Measurements from ENCODE around the gene MTHFD1L. TPM values are rescaled to one million over a fixed set of nuclear protein-coding genes. Genes with fewer than 3 reads are reported as not detected.

The MTHFD1L gene
- total and polyA plus RNA-seq, 2 donors (not counting 3 experiments of a cell fraction or from before 2014, with no cell fraction given): 40.2 to 120 TPM

DNA sequence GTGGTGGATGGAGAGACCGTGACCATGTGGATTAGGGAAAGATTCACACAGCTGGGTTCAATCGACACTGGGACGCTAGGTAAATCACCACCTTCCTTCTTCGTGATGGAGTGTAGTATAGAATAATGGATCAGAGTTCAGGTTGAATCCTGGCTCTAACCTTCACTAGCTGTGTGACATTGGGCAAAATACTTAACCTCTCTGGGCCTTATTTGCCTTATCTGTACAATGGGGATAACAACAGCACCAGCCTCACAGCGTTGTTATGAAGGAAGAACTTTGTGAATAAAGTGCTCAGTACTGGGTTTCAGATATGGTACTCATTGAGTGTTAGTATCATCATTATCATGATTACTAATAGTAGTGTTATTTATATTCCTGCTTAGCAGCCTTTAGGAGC lies 248.1 kb downstream of the MTHFD1L start:
- TF ChIP-seq MYC (IDR thresholded peaks at IDR 0.05; ENCODE audit: low read depth, low read length) (no peak), GATA2 (IDR thresholded peaks at IDR 0.05; ENCODE audit: insufficient read depth, insufficient read length, low read depth, low read length) (no peak), CTCF (IDR thresholded peaks at IDR 0.05; ENCODE audit: extremely low read depth in 1 of 2, insufficient read depth in 1 of 2, low read depth in 1 of 2, low read length in 2 of 2) (no peak), POLR2AphosphoS5 (IDR thresholded peaks at IDR 0.05; ENCODE audit: insufficient read depth, low read depth, low read length) (no peak), FOS (IDR thresholded peaks at IDR 0.05; ENCODE audit: borderline replicate concordance, insufficient read depth, low read length) (no peak), JUN (IDR thresholded peaks at IDR 0.05; ENCODE audit: borderline replicate concordance, insufficient read depth, insufficient read length, low read depth) (no peak), POLR2A (IDR thresholded peaks at IDR 0.05; ENCODE audit: low read depth, low read length) (no peak), EZH2 (IDR thresholded peaks at IDR 0.05; ENCODE audit: borderline replicate concordance, low read depth, low read length, severe bottlenecking) (no peak)
- TF ChIP-seq, protein P1, sequence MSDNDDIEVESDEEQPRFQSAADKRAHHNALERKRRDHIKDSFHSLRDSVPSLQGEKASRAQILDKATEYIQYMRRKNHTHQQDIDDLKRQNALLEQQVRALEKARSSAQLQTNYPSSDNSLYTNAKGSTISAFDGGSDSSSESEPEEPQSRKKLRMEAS (IDR thresholded peaks at IDR 0.05; ENCODE audit: insufficient read depth, insufficient read length): no peak
- Histone ChIP-seq H4K20me1 (replicated peaks; ENCODE audit: control insufficient read depth, extremely low read depth, insufficient read depth, low read length) (no peaks in the 10 kb centered on the region), H3K4me3 (replicated peaks in 1 of 3; ENCODE audit: insufficient read depth in 1 of 3, low read depth in 1 of 3, low read length in 3 of 3) (no peak overlapping the region), H3K9me3 (replicated peaks; ENCODE audit: control insufficient read depth, insufficient read depth, low read length) (no peaks in the 10 kb centered on the region), H3K27ac (ENCODE audit: insufficient read depth, low read depth, low read length) (no peak overlapping the region), H3K4me2 (ENCODE audit: insufficient read depth, low read length) (no peak overlapping the region), H2AFZ (ENCODE audit: low read depth, low read length) (no peak overlapping the region), H3K9me1 (replicated peaks; ENCODE audit: control insufficient read depth, extremely low read depth, insufficient read depth, low read length) (no peaks in the 10 kb centered on the region), H3K36me3 (ENCODE audit: control insufficient read depth in 2 of 2, extremely low read depth in 1 of 2, insufficient read depth in 2 of 2, low read length in 2 of 2) (no peaks in the 10 kb centered on the region), H3K4me1 (ENCODE audit: control insufficient read depth, extremely low read depth, insufficient read depth, low read length) (no peaks in the 10 kb centered on the region), H3K79me2 (ENCODE audit: control insufficient read depth, insufficient read depth, low read length) (no peaks in the 10 kb centered on the region), H3K27me3 (ENCODE audit: control insufficient read depth in 2 of 2, insufficient read depth in 2 of 2, low read length in 2 of 2) (peaks cover 0 to 2% of the 10 kb centered on the region in 2 experiments), H3K9ac (replicated peaks; ENCODE audit: extremely low read depth, insufficient read depth, low read length) (no peak overlapping the region)
- intact Hi-C loops (cut with micrococcal nuclease) (no loop called here), dilution Hi-C loops (cut with MboI; ENCODE audit: extremely low pct_ligation_motif_present, low sequenced_read_pairs) (no loop called here)
- ChIA-PET CTCF (no interaction called here), POLR2A (no interaction called here)
- FAIRE-seq (no peak), DNase-seq (ENCODE audit: low read depth, low spot score) (no peak)
- no TSS peak for BruUV-seq (replicated peaks)
